AML-193 (cell line): ENCODE results near the gene PROP1.
"Not testable (repeated sequence)": the region's sequence is repeated elsewhere in the genome, so short reads cannot be mapped to it uniquely, and the experiment has no call there.

Source experiments
- DNase-seq, 2 experiments: peaks; one replicate each; lab custom pipeline; 2025; lab: John Stamatoyannopoulos, UW

Gene PROP1

DNA sequence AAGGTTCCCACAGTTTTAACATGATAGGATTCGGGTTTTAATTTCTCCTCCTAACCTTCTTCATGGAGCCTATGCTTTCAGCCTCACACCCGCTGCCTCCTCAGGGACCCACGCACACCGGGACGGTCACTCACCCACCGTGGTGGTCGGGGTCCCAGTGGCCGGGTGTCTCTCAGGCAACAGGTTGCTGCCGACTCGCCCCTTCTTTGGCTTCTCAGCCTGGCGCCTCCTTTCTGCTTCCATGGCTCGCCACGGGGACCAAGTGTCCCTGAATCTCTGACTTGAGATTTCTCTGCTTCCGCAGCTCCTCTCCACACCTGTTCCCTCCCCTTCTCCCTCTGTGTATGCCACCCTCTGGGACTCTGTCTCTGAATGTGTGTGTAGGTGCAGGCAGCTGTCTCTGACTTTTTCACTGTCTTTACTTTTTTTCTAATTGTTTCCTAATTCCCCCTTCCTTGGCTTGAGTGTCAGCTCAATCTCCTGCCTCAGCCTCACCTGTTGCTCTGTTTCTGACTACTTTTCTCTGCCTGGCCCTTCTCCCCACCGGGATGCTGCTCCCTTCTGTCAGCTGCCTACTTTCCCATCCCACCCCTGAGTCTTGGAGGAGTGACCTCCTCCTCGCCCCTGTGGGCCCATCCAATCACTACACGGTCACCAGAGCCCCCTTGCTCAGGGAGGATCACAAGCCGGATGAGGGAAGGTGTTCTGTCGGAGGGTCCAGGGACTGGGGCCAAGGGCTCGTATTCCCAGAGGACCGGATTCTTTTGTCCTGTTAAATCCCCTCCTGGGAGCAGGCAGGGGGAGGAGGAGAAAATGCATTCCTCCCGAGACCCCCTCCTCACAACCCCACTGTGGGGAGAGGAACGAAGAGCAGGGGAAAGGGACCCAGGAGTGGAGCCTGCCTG, at the start of gene PROP1:
Gene PROP1, minus strand, starts transcription at position 552 of the 905 bp plus-strand sequence. Its CDS starts 309 bp downstream, at position 243.
- DNase-seq: no peak

DNA sequence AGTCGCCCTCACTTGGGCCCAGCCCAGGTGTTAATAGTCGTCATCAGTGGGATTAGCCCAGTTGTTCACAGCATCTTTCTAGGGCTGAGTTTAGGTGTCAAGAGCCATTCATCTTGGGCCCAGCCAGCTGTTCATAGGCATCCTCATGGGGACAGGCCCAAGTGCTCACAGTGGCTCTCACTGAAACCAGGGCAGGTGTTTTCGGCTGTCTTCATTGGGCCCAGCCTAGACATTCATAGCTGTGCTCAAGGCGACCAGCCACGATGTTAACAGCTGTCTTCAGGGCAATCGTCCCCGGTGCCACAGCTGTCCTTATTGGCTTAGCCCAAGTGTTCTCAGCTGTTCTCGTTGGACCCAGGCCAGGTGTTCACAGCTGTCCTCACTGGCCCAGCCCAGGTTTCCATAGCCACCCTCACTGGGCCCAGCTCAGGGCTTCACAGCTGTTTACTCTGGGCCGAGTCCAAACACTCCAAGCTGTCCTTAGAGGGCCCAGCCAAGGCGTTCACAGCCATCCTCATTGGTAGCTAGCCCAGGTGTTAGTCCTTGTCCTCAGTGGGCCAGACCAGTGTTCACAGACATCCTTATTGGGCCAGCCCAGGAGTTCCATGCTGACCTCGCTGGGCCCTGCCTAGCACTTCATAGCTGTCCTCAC, 23.5 kb upstream of the PROP1 start:
- DNase-seq: not testable (repeated sequence)

DNA sequence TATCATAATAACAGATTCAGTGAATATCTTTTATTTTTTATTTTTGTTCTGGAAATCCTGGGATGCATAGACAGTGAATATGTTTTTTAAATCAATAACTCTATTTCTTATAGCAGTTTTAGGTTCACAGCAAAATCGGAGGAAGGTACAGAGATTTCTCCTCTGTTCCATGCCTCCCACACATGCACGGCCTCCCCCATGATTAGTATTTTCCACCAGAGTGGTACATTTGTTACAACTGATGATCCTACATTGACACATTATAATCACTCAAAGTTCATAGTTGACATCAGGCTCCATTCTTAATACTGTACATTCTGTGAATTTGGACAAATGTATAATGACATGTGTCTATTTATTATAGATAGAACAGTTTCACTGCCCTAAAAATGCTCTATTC, 16.7 kb upstream of the PROP1 start:
- DNase-seq: not testable (repeated sequence)

DNA sequence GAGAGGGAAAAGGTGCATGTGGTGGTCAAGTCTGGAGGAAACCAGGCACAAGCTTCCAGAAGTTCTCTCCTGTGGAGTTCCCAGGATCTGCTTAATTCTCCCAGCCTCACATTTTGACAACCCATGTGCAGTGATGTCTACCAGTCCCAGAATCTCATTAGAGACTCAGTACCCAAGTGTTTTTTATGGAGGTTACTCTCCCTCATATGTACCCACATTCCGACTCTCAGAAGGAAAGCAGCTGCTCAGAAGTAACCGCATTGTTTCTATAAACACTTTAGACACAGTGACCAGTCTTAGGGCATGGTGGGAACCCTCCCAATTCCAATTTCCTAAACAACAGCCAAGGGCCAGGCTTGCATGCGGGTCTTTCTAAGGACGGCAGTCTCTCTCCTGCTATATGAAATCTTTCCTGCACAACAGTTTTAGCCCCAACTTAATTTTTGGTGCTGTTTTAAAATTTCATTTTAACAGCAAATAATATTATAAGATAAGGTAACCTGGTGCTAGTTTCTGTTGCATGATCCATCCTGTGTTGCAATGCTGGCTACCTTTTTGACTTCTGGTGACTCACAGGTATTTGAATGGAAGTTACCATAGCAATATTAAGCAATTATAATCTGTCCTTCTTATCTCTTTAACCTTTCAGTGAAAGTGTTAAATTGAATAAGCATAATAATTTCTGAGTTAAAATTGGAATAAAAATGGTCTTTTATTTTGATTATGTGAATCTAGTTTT, 15.9 kb upstream of the PROP1 start:
- DNase-seq: not testable (repeated sequence)

DNA sequence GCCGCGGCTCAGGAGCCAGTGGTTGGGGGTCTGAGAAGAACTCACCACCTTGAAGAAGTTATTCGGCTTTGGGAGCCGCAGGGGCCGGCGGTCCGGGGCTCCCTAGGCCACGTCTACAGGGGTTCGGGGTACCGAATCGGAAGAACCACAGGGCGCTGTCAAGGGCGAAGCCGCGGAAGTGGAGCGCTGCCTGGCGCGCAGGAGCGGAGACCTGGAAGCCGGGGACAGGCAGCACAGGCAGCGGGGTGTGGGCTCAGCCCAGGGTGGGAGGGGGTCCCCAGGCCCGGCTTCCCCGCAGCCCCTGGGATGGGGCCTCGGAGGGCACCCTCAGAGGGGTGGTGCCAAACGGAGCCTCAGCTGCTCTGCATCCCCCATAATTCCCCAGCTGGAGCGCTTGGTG, 11.2 kb upstream of the PROP1 start:
- DNase-seq: not testable (repeated sequence)

DNA sequence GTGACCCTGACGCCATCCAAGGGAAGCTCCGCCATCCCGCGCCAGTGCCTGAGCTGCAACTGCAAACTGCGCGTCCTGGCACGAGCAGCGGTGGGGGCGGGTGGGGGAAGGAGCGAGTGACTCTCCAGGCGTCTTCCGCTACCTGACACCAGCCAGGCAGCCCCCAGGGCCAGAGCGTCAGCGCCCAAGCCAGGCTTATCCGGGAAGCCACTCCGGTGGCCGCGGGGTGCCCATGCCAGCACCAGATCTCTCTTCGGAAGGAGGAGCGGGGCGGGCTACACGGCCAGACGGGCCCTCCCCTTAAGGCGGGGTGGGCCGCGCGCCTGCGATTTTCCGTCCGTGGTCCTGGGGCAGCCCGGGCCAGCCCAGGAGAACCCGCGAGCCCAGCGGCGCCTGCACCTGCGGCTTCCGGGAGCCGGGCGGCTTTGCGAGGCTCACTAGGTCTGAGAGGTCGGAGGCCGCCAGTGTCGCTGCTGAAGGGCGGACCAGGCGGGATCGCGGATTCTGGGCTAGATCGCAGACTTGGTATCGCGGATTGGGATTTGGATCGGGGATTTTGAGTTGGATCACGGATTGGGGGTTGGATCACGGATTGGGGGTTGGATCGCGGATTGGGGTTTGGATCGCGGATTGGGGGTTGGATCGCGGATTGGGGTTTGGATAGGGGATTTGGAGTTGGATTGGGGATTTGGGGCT, 10.6 kb upstream of the PROP1 start:
- DNase-seq: not testable (repeated sequence)

DNA sequence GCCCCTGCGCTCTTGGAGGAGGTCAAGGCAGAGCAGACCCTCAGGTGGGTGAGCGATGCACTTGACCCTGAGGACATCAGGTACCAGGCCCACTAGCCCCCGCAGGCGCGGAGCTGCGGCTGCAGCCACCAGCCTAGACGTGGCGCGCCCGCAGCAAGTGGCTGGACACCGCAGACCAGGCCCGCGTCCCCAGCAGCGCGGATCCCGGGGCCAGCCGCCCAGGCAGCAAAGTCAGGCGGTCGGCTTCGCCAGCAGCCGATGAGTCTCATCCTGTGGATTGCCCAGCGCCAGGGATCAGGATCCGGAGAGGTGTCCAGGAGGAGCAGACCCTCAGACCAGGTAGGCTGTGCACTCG, 10.1 kb upstream of the PROP1 start:
- DNase-seq: not testable (repeated sequence)

DNA sequence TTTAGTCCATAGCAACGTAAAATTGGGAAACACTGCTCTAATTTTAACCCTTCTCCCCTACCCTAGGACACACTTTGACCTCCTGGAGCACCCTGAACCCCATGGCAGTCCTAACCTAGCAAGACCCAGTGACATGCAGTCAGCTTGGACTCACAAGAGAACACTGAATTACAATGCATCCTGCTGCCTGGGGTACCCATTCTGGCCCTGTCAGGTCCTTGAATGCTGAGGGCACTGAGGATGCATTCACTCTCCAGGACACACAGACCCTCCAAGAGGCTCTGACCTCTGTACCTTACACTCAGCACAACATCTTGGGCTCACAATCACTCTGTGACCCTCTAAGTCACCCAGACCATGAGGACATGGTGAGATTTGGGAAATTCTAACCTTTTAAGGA, 1.8 kb upstream of the PROP1 start:
- no peak for DNase-seq

DNA sequence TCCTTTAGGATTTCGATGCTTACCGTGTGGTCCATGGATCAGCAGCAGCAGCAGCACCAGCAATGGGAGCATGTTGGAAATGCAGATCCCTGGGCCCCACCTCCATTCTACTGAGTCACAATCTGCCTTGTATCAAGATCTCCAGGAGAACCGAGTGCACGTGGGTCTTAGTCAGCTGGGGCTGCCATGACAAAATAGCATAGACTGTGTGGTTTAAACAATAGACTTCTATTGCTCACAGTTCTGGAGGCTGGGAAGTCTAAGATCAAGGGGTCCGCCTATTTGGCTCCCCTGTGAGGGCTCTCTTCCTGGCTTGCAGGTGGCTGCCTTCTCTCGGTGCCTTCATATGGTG, 1.3 kb upstream of the PROP1 start:
- no peak for DNase-seq

DNA sequence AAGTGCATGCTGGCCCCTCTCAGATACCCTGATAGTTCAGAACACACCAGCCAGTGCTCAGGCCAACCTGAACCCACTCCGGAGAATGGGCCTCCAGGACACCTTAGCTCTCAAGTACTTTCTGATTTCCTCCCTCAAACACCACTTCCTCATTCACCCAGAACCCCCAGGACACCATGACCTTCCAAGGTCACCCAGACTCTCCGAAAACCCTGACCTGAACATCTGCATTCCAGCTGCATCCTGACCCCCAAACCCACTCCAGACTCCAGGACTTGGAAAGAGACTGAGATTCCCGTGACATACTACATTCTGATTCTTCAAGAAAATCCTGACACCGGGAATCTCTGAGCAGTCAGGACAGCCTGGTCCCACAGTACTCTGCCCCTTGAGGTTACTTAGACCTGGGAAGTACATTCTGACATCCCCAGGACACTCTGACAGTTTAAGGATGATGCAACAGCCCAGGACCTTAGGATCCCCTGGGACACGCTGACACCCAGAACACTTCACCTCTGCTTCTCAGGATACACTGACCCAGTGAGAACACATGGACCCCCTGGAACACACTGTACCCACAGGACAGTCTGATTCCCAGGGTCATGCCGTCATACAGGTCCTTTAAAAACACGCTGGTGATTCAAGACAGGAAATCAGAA, 747 bp upstream of the PROP1 start:
- DNase-seq: no peak

DNA sequence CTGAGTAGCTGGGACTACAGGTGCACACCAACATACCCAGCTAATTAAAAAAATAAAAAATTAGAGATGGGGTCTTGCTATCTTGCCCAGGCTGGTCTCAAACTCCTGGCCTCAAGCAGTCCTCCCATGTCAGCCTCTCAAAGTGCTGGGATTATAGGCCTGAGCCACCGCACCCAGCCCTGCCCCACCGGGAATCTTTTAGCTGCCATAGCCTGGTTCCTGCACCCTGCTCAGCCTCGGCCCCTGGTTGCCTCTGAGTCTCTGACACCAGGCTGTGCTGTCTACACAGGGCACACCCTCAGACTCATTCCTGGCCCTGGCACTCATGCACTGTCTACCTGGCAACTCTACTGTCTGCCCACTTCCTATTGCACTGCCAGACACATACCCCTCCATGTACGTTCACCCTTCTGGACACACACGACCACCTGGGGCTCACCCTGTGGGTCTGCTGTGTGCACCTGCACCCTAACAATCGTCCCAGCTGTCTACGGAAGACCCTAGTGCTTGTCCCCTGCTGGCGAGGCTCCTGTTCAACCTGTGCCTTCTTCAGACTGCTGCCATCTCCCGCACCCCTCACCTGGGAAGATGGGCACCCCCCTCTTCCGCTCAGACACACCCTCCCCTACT, 1.4 kb downstream of the PROP1 start:
- DNase-seq: no peak

DNA sequence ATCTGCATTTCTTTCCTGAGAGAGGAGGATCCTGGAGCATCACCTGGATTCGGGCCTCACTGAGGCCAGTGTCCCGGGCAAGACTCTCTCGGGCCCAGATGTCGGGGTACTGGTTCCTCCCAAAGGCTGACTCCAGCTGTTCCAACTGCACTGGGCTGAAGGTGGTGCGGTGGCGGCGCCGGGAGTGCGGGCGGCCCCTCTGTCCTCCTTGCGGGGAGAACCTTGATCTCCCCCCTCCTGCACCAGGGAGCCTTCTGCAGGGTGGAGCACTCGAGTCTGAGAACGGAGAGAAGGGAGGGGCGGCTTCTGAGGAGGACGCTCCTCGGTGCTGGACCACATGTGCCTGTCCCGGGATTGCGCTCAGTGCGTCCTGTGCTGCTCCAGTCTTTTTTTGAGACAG, 2.0 kb downstream of the PROP1 start:
- DNase-seq: no peak

DNA sequence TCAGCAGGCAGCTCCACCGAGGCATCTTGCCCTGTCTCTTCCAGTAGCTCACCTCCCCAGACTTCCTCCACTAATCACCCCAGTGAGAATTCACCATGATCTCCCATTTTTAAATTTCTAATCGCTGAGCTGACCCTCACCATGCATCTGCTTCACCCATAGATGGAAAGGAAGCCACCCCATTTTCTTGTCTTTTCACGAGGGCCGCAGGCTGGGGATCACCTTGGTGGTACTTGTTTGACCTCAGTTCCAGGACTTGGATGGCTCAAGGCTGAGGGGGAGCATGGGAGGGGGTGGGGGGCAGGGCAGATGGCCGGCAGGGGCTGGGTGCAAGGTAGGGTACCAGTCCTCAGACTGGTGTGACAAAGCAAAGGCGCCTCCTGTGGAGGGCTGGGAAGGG, 3.6 kb downstream of the PROP1 start:
- DNase-seq: no peak

DNA sequence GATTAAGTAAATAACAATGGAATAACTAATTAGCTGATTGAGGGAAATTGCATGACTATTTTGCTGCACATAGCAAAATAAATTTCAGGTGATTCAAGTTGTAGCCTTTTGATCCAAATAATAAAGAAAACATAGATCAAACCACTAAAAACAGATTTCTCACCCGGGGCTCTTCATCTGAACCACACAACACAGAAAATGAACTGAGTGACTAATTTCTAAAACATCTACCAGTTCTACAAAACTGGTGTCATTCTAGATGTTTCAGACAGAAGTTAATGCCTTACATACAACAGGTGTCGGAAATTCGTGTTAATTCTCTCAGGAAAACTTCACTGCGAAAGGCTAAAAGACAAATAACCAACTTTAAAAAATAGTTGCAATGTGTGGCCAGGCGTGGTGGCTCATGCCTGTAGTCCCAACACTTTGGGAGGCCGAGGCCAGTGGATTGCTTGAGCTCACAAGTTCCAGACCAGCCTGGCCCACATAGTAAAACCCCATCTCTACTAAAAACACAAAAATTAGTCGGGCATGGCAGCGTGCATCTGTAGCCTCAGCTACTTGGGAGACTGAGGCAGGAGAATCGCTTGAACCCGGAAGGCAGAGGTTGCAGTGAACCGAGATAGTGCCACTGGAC, 6.9 kb downstream of the PROP1 start:
- no peak for DNase-seq

DNA sequence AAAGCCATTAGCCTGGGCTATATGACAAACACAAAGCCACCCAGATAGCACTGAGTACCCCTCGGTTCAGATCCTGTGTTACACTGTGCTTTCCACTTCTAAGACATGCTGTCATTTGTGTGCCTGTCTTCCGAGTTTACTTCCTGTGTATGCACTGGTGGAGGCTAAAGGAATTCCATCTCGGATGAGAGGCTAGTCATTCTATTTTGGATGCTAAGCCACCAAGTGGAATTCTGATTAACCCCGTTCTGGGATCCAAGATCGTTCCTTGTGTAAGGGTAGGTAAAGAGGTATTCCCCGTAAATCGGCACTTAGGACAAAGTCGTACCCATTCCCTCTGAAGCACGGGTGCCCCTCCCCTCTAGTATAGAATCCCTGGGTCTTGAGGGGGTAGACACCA, 8.7 kb downstream of the PROP1 start:
- no peak for DNase-seq

DNA sequence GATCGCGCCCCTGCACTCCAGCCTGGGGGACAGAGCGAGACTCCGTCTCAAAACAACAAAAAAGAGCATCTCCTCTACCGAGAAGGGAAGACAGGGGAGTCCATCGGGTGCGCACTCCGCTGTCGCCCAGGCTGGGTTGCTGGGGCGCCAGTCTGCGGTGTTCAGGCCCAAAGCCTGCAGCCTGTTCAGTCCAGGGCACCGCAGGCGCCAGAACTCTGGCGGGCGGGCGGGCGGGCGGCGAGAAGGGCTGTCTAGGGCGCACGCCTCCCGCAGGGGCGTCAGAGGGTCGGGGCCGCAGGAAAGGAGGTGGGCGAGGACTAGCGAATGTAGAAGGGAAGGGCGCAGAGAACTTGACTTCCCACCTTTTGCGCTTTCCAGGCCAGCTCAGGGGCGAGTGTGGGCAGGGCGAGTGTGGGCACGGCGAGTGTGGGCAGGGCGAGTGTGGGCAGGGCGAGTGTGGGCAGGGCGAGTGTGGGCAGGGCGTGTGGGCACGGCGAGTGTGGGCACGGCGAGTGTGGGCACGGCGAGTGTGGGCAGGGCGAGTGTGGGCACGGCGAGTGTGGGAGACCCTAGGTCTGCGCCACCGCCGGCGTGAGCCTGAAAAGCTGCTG, 10.5 kb downstream of the PROP1 start:
- no peak for DNase-seq

DNA sequence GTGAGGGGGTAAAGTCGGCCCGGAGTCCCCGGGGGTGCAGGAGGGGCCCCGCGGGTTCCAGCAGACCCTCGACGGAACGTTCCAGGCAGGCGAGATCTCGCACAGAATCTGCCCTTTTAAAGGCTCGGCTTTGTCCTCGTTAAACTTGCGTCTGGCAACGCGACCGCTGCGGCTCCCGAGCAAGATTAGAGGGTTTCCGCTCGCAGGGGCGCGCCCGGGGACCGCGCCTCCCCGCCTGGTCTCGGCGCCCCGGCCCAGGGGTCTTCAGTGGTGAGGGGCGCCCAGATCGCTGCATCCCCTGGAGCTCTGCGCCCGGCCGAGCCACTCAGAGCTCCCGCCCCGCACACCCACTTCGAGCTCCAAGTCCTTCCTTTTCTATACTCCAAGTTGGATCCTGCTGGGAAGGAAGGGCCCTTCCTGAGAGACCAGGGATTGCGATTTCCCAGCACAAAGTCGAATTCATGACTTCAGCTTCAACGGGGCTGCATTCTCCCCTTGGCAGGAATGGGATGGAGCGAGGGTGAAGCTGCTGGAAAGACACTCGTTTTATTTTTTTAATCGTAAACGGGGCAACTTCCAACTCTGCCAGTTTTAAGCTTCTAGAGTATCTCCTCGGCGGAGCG, 11.3 kb downstream of the PROP1 start:
- DNase-seq: no peak

DNA sequence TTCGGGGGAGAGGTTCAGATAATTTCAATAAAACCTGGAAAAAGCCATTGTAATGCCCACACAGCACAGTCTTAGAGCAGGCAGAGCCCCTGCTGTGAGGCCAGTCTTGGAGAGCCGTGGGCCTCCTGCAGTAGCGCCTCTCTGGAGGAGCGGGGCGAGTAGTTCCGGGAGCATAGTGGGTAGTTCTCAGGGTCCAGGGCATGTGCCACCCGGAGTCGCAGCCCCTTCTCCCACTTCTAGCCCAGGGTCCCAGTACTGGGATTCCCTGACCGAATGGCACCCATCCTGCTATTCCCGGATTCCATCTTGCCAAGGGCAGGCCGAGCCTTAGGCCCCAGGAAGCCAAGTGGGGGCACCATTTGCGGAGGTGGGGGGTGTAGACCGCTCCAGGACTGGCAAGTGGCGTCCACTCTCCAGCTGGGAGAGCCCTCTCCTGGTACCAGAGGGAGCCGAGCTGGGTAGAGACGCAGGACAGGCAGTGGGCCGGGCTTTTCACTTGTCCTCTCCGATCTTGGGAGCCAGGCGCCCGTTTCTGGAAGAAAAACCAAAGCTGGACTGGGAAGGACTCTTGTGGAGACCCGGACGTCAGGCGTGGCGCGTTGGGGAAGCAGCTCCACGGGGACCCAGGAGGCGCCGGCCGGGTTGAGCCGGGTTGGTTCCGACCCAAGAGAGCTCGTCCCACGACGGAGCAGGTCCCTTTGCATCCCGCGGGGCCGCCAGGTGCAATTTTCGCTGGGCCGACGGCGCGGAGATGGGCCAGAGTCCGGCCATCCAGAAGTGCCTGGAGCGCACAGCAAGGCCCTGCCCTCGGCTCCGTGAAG, 12.1 kb downstream of the PROP1 start:
- no peak for DNase-seq

DNA sequence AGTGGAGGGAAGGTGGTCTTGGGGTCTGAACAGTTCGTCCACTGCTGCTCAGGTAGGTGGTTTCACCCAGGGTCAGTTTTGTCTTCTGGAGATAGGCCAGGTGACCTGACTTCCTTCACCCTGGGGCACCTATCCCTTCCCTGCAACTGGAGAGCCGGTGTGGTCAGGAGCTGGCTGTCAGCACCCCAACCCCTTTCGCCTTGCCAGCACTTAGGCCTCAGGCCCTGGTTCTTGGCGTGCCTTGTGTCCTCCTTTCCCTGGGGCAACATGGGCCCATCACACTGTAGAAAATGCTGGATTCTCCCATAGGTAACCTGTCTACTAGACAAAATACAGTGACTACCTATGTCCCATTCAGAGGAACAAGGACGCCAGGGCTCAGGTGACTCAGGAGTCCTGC, 13.1 kb downstream of the PROP1 start:
- DNase-seq: no peak
